Measurements from ENCODE around the gene TRIM28. TPM values are rescaled to one million over a fixed set of nuclear protein-coding genes. Genes with fewer than 3 reads are reported as not detected.
A peak's percentile ranks its signal among the peaks of the same experiment; 100 is the strongest.

The TRIM28 gene
- total and polyA plus RNA-seq, 9 of the 15 experiments (the other 6 are each of a cell fraction or from before 2014, with no cell fraction given): 12.1 to 797 (median 490) TPM

DNA sequence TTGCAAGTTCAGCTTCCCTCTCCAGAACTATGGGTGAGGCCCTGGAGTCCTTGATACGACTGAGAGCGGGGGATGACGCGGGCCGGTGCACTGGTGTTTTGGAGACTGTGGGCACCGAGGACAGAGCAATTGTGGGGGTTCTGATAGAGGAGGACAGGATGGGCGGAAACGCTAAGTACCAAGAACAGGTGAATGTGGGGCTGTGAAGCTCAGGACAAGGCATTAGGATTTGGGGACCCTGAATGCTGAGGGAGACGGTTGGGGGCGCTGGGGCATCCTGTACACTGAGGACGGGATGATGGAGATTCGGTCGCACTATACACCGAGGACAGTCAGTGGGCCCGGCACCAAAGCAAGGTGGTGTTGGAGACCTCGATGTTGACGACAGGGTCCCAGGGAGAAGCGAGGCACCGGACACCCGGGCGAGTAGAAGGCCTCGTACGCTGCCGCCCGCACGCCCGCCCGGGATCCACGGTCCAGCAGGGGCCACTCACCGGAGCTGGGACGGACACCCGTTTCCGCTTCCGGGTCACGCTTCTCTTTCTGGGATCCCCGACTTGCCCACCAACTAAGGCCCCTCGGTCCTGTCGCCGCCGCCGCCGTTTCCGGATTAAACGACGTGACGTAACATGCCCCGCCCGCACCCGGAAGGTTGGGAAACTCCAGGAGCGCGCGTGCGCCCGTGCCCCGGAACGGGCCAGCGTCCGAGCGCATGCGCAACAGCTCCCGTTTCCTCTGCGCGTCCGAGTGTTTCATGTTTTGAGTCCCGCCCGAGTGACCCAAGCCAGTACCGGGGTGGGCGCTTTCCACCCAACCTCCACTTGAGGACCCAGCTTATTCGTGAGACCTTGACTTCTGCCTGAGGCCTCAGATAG lies 10.9 kb downstream of the TRIM28 start, which contains the start of gene CHMP2A (continued):
- TF ChIP-seq ZNF280B (CRISPR knock-in tag; IDR thresholded peaks at IDR 0.05) (no peak), KLF6 (CRISPR knock-in tag; IDR thresholded peaks at IDR 0.05; ENCODE audit: borderline replicate concordance) (no peak), SIN3A (IDR thresholded peaks at IDR 0.05; ENCODE audit: borderline replicate concordance in 2 of 2, control insufficient read depth in 1 of 2, low read depth in 2 of 2, low read length in 2 of 2) (peak; percentile 46 to 79; a peak in 3 of 4 replicates), ZSCAN32 (CRISPR knock-in tag; IDR thresholded peaks at IDR 0.05) (0 out of 2 replicates have a peak, but pooled peaks have one; percentile 62), FOXK2 (conservative IDR thresholded peaks at IDR 0.05 in 1 of 2, IDR thresholded peaks at IDR 0.05 in 1 of 2; ENCODE audit: low read depth in 2 of 2) (peak; percentile 85 to 87), HLTF (IDR thresholded peaks at IDR 0.05) (peak; percentile 53; the same call in 1 of the 2 replicates), TCF7L2 (IDR thresholded peaks at IDR 0.05; ENCODE audit: low read depth, low read length) (no peak), TCF7 (IDR thresholded peaks at IDR 0.05; ENCODE audit: borderline replicate concordance) (peak; percentile 73; the same call in 1 of the 2 replicates), PTRF (tag; IDR thresholded peaks at IDR 0.05) (no peak), CHAMP1 (IDR thresholded peaks at IDR 0.05) (no peak), PHTF2 (CRISPR knock-in tag; IDR thresholded peaks at IDR 0.05) (no peak), MCM5 (IDR thresholded peaks at IDR 0.05; ENCODE audit: low read depth) (no peak), MAFK (IDR thresholded peaks at IDR 0.05; ENCODE audit: low read length) (no peak), SIX5 (IDR thresholded peaks at IDR 0.05; ENCODE audit: borderline replicate concordance in 1 of 2, insufficient read depth in 1 of 2, low read depth in 1 of 2, low read length in 2 of 2) (peak in 1 of 2 experiments; percentile 22; a peak in 1 of 4 replicates), CHCHD3 (CRISPR knock-in tag; IDR thresholded peaks at IDR 0.05) (no peak), SUPT5H (IDR thresholded peaks at IDR 0.05) (peak; percentile 89)
- TF ChIP-seq, protein P1, sequence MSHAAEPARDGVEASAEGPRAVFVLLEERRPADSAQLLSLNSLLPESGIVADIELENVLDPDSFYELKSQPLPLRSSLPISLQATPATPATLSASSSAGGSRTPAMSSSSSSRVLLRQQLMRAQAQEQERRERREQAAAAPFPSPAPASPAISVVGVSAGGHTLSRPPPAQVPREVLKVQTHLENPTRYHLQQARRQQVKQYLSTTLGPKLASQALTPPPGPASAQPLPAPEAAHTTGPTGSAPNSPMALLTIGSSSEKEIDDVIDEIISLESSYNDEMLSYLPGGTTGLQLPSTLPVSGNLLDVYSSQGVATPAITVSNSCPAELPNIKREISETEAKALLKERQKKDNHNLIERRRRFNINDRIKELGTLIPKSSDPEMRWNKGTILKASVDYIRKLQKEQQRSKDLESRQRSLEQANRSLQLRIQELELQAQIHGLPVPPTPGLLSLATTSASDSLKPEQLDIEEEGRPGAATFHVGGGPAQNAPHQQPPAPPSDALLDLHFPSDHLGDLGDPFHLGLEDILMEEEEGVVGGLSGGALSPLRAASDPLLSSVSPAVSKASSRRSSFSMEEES (CRISPR knock-in tag; IDR thresholded peaks at IDR 0.05): peak; percentile 0; the same call in 1 of the 2 replicates
- TF ChIP-seq, protein P2, sequence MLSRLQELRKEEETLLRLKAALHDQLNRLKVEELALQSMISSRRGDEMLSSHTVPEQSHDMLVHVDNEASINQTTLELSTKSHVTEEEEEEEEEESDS (CRISPR knock-in tag; IDR thresholded peaks at IDR 0.05): no peak
- TF ChIP-seq, protein P3, sequence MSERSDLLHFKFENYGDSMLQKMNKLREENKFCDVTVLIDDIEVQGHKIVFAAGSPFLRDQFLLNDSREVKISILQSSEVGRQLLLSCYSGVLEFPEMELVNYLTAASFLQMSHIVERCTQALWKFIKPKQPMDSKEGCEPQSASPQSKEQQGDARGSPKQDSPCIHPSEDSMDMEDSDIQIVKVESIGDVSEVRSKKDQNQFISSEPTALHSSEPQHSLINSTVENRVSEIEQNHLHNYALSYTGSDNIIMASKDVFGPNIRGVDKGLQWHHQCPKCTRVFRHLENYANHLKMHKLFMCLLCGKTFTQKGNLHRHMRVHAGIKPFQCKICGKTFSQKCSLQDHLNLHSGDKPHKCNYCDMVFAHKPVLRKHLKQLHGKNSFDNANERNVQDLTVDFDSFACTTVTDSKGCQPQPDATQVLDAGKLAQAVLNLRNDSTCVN (CRISPR knock-in tag; IDR thresholded peaks at IDR 0.05): peak; percentile 69; the same call in 1 of the 2 replicates

All from K562 (cell line).